Heart left ventricle (tissue), 13 donors: ENCODE measurements around the gene CNR2.

Experiments
- POLR2A ChIP-seq, 2 donors: fragments of 450-650 bp; IDR thresholded peaks; one replicate each; pipeline ENCODE4 v1.6.1; 2017; ENCODE audit warnings: antibody characterized with exemption in 2 of 2, mild to moderate bottlenecking in 2 of 2, moderate library complexity in 2 of 2
- TF ChIP-seq, protein P1 (sequence below), 12 donors: fragments of 200-600 bp; sonication (generic) in 4 of 12; IDR thresholded peaks; one replicate each; pipeline versions ENCODE4 v1.5.0 to v1.8.0; 2018 to 2022; ENCODE audit warnings: antibody characterized with exemption in 12 of 12, mild to moderate bottlenecking in 5 of 12
- donor health status: ischemic (EF 13 %, LVEDD 7.1; RV severe dilation, severe dysfunction).
- donor health status: DM: no; HTN: yes; CAD: no.
- donor health status: DM: no; HTN: no; CAD: no.
- donor health status: ischemic (EF 25% LVEDD 6.9; RV normal size, moderate dysfunction).
- donor health status: ischemic (EF 25% LVEDD 5.7; RV mildly dilated, moderate dysfunction).
- donor health status: ischemic (EF 35%, LVEDD 5.7; RV mildly dilated, moderate dysfunction).
- donor health status: nonischemic (EF 11% LVEDD 7.7; RV severe dilation, severe dysfunction).
- donor health status: DM: yes; HTN: yes; CAD: no.
- donor health status: PGD.
- donor health status: ischemic (EF 29% LVEDD 5.4; RV normal size, mild dysfunction).
- donor health status: nonischemic (EF 23%, LVEDD 6.1; RV moderate dilation, normal function).

DNA sequence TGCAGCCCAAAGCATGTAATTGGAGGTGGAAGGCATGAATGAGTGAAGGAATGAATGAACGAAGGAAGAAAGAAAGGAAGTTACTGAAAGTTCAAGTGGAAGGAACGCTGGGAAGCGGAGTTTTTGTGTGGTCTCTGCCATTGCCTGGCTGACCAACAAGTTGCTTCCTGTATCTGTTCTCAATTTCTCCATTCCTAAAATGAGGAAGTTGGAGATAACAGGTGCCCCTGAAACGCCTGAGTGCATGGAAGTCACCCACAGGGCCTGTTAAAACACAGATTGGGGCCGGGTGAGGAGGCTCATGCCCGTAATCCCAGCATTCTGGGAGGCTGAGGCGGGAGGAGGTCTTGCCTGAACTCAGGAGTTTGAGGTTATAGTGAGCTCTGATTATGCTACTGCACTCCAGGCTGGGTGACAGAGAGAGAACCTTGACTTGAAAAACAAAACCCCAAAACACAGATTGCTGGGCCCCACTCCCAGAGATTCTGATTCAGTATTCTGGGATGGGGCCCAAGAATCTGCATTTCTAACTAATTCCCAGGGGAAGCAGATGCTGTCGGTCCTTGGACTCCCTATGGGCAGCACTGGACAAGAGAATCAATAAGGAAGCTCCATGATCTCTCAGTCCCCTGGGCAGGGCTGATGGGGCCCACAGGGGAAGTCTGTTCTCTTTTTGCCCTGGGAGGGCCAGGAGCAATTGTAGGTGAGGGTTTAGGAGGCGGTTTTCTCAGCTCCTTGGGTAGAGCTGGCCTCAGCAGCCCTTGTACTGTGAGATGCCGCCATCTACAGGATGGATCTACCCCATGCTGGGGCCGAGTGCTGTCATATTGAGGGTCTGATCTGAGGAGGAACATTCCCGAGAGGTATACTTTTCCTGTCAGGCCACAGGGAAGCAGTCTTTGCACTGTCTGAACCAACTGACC, 3.3 kb upstream of the CNR2 start:
- TF ChIP-seq, protein P1, sequence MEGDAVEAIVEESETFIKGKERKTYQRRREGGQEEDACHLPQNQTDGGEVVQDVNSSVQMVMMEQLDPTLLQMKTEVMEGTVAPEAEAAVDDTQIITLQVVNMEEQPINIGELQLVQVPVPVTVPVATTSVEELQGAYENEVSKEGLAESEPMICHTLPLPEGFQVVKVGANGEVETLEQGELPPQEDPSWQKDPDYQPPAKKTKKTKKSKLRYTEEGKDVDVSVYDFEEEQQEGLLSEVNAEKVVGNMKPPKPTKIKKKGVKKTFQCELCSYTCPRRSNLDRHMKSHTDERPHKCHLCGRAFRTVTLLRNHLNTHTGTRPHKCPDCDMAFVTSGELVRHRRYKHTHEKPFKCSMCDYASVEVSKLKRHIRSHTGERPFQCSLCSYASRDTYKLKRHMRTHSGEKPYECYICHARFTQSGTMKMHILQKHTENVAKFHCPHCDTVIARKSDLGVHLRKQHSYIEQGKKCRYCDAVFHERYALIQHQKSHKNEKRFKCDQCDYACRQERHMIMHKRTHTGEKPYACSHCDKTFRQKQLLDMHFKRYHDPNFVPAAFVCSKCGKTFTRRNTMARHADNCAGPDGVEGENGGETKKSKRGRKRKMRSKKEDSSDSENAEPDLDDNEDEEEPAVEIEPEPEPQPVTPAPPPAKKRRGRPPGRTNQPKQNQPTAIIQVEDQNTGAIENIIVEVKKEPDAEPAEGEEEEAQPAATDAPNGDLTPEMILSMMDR (IDR thresholded peaks at IDR 0.05), result peak; percentile 24 to 68 (median 56)
- TF ChIP-seq POLR2A (IDR thresholded peaks at IDR 0.05), result no peak
